AG04449 (cell line): ENCODE results near the gene SNX14.

Experiments used
- CTCF ChIA-PET: fragments of 350-600 bp; formaldehyde crosslinking; extraction: SDS; loops from one replicate; lab custom pipeline; 2021; ENCODE audit warnings: antibody characterized with exemption; lab: Yijun Ruan, JAX
- POLR2A ChIA-PET: fragments of 400-600, 350-600 bp; formaldehyde crosslinking; extraction: SDS; loops from one replicate; lab custom pipeline; 2020; ENCODE audit warnings: antibody characterized with exemption, inconsistent platforms; lab: Yijun Ruan, JAX
- DNase-seq: peaks from one replicate; pipeline ENCODE4 v3.0.0-alpha.2; 2010; ENCODE audit warnings: low read depth, low spot score
- H3K4me3 ChIP-seq: 2 replicates; pipeline ENCODE4 v1.5.1; 2011; ENCODE audit warnings: low read depth, mild to moderate bottlenecking, control low read depth, low read length
- CTCF ChIP-seq: IDR thresholded peaks from one replicate; pipeline ENCODE4 v1.5.1; 2011; ENCODE audit warnings: mild to moderate bottlenecking, moderate library complexity, low read length, control low read depth, inconsistent platforms; ENCODE audit not compliant: insufficient read depth; ENCODE audit errors: missing control alignments

The SNX14 gene

GRCh38 chr6:85490516-85491248, 103.0 kb downstream of the SNX14 start:
- no peak for TF ChIP-seq CTCF
- CTCF ChIA-PET, result interaction anchor here (0.7 to 9.9 kb wide), 4 partner anchors 9 to 135 kb away, joined by 3 to 146 read pairs (median 5); no protein-coding TSS in a partner anchor
- no peak overlapping the region for H3K4me3 ChIP-seq
- POLR2A ChIA-PET, result no interaction called here
- no peak for DNase-seq

DNA sequence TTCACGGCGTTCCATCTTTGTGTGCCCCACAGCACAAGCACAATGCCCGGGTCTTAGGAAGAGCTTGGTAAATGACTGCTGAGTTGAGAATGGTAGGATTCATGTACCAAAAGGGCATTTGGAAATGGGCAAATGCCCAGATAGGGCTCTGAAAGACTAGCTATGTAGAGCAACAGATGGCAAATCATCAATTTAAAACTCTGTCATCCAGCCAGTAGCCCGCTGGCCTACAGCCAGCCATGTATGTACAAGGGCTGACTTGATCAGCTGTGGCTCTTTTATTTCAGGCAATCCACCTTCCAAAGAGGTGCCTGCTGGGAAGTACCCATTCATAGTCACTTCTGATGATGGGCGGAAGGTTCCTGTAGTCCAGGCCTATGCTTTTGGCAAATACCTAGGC, 108.7 kb downstream of the SNX14 start:
- TF ChIP-seq CTCF, result no peak
- DNase-seq, result no peak
- H3K4me3 ChIP-seq, result no peak overlapping the region
- CTCF ChIA-PET, result interaction anchor here (1.1 to 14.7 kb wide), 10 partner anchors 9 to 161 kb away, joined by 3 to 366 read pairs (median 36); partner anchors contain the start of gene NT5E
- POLR2A ChIA-PET, result no interaction called here

GRCh38 chr6:85483846-85484245, 109.8 kb downstream of the SNX14 start:
- TF ChIP-seq CTCF, result no peak
- DNase-seq, result no peak
- POLR2A ChIA-PET, result interaction anchor here (1.1 to 2.7 kb wide), 2 partner anchors 34 to 194 kb away, joined by 3 to 12 read pairs; partner anchors contain the start of gene NT5E
- CTCF ChIA-PET, result interaction anchor here (0.8 to 14.7 kb wide), 23 partner anchors 9 to 160 kb away, joined by 3 to 366 read pairs (median 18); partner anchors contain the start of gene NT5E
- no peak overlapping the region for H3K4me3 ChIP-seq

DNA sequence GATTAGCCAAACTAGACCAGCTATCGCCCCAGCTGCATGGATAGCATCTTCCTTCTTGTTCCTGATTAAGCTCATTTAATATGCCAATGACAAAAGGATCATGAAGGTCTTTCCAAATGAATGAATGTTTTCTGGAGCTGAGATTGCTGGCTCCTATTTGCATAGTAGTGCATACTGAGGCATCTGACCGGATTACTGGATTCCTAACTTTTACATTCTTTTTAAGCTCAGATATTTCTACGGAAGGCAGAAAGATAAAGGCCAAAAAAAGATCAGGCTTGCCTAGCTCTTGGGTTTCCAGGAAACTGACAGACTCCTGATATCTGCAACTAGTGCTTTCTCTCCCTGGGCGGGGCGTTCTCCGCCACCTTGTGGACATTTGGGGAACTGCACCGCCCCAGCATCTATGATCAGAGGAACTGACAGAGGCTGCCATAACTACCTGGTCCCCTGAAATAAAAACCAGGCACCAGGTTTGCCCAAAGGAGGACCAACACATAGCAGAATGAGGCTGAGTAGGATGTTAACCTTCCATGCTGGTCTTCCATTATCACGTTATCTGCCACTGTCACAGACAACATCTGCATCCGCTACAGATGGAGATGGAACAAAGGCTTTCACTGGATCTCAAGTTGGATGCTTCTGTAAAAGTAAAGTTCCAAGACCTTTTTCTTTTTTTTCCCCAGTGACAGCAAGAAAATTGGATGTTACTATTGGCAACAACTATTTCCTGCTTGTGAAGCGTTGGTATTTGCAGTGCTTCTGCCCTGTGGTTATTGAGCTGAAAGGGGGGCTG, 110.6 kb downstream of the SNX14 start:
- DNase-seq, result peak; percentile 37
- ChIA-PET CTCF (interaction anchor here (0.7 to 14.7 kb wide), 50 partner anchors 9 to 195 kb away, joined by 3 to 366 read pairs (median 4); partner anchors contain the start of gene NT5E), POLR2A (interaction anchor here (0.9 to 2.7 kb wide), 9 partner anchors 14 to 194 kb away, joined by 3 to 12 read pairs (median 4); partner anchors contain the start of gene NT5E)
- H3K4me3 ChIP-seq, result no peak overlapping the region
- TF ChIP-seq CTCF, result peak; percentile 96

DNA sequence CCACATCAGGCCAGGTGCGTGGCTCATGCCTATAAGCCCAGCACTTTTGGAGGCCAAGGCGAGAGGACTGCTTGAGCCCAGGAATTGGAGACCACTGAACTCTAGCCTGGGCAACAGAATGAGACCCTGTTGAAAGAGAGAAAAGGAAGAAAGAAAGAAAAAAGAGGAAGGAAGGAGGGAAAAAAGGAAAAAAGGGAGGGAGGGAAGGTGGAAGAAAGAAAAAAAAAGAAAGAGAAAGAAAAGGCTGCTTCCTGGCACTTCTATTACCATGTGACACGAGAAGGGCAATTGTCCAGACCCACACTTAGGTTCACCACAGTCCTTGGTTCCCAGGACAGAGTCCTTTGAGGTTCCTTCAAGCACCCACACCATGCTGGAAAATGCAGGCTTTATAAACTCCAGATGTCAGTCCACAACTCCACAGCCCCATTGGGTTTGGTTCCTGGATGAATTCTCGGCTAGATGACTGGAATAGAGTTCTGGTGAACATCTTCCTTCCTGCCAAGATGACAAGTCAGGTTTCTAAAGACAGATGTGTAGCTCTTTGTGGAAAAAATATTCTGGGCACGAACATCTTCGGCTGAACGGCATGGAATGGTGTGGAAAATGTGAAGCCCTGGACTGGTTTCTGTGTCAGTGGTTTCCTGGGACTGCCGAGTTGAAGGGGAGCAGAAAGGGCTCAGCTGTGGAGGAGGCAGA, 111.3 kb downstream of the SNX14 start:
- no peak for TF ChIP-seq CTCF
- H3K4me3 ChIP-seq, result no peak overlapping the region
- ChIA-PET CTCF (interaction anchor here (0.6 to 14.7 kb wide), 48 partner anchors 8 to 196 kb away, joined by 3 to 366 read pairs (median 5); partner anchors contain the start of gene NT5E), POLR2A (interaction anchor here (0.9 to 2.7 kb wide), 8 partner anchors 13 to 128 kb away, joined by 3 to 12 read pairs (median 6); partner anchors contain the start of gene NT5E)
- DNase-seq, result no peak
